HEK293 (cell line): ENCODE measurements around the gene MED16.

Experiments used
- CTCF ChIA-PET: fragments of 350-600 bp; formaldehyde crosslinking; extraction: SDS; loops from one replicate; lab custom pipeline; 2021; ENCODE audit warnings: antibody characterized with exemption; lab: Yijun Ruan, JAX
- POLR2A ChIA-PET: fragments of 300-600 bp; formaldehyde crosslinking; extraction: SDS; loops from one replicate; lab custom pipeline; 2020; ENCODE audit warnings: antibody characterized with exemption, inconsistent platforms; lab: Yijun Ruan, JAX
- H3K27ac ChIP-seq: fragments of 200-500 bp; sonication (Bioruptor generic); 2 replicates; pipeline ENCODE4 v1.5.1; 2014; ENCODE audit warnings: low read depth, low read length, control low read depth, inconsistent platforms; ENCODE audit errors: extremely low read depth
- H3K36me3 ChIP-seq, 2 experiments: fragments of 200-500 bp in 1 of 2; sonication (Bioruptor generic) in 1 of 2; 1 replicate in 1 of 2; 2 replicates in 1 of 2; pipeline ENCODE4 v1.5.1; 2014 to 2017; ENCODE audit warnings: inconsistent platforms in 2 of 2, low read length in 2 of 2; ENCODE audit not compliant: control insufficient read depth in 2 of 2, insufficient read depth in 1 of 2
- H3K4me1 ChIP-seq: fragments of 200-500 bp; sonication (Bioruptor generic); 2 replicates; pipeline ENCODE4 v1.5.1; 2014; ENCODE audit warnings: mild to moderate bottlenecking, low read length, inconsistent platforms; ENCODE audit not compliant: control insufficient read depth, insufficient read depth
- H3K4me3 ChIP-seq: 2 replicates; pipeline ENCODE4 v1.5.1; 2011; ENCODE audit warnings: low read depth, mild to moderate bottlenecking, control low read depth, low read length, moderate library complexity
- H3K9me3 ChIP-seq: fragments of 200-500 bp; sonication (Bioruptor generic); 2 replicates; pipeline ENCODE4 v1.5.1; 2014; ENCODE audit warnings: low read depth, low read length, inconsistent platforms; ENCODE audit not compliant: control insufficient read depth, insufficient read depth
- KLF1 ChIP-seq: fragments of 450-650 bp; formaldehyde crosslinking; IDR thresholded peaks from 2 replicates; pipeline ENCODE4 v1.5.1; 2016; ENCODE audit warnings: missing biosample characterization, missing genetic modification characterization
- MZF1 ChIP-seq: fragments of 450-650 bp; formaldehyde crosslinking; IDR thresholded peaks from 2 replicates; pipeline ENCODE4 v1.5.1; 2017; ENCODE audit warnings: missing biosample characterization, missing genetic modification characterization, borderline replicate concordance
- SP3 ChIP-seq: fragments of 450-650 bp; formaldehyde crosslinking; IDR thresholded peaks from 2 replicates; pipeline ENCODE4 v1.5.1; 2016; ENCODE audit warnings: missing biosample characterization, missing genetic modification characterization
- ZBTB8A ChIP-seq: fragments of 450-650 bp; formaldehyde crosslinking; IDR thresholded peaks from 2 replicates; pipeline ENCODE4 v1.5.1; 2016; ENCODE audit warnings: missing biosample characterization, missing genetic modification characterization
- ZFP3 ChIP-seq: fragments of 450-650 bp; formaldehyde crosslinking; IDR thresholded peaks from 2 replicates; pipeline ENCODE4 v1.5.1; 2016; ENCODE audit warnings: low read depth, missing biosample characterization, missing genetic modification characterization
- ZIC2 ChIP-seq: fragments of 450-650 bp; formaldehyde crosslinking; IDR thresholded peaks from 2 replicates; pipeline ENCODE4 v1.5.1; 2016; ENCODE audit warnings: missing biosample characterization, missing genetic modification characterization
- ZNF10 ChIP-seq: fragments of 450-650 bp; formaldehyde crosslinking; IDR thresholded peaks from 2 replicates; pipeline ENCODE4 v1.5.1; 2017; ENCODE audit warnings: missing biosample characterization, missing genetic modification characterization
- ZNF155 ChIP-seq: fragments of 450-650 bp; formaldehyde crosslinking; IDR thresholded peaks from 2 replicates; pipeline ENCODE4 v1.5.1; 2016; ENCODE audit warnings: missing biosample characterization, missing genetic modification characterization
- ZNF184 ChIP-seq: fragments of 450-650 bp; IDR thresholded peaks from 2 replicates; pipeline ENCODE4 v1.5.1; 2018; ENCODE audit warnings: missing biosample characterization, mild to moderate bottlenecking, missing genetic modification characterization
- ZNF223 ChIP-seq: fragments of 450-650 bp; formaldehyde crosslinking; IDR thresholded peaks from 2 replicates; pipeline ENCODE4 v1.5.1; 2016; ENCODE audit warnings: missing biosample characterization, missing genetic modification characterization
- ZNF248 ChIP-seq: fragments of 450-650 bp; formaldehyde crosslinking; IDR thresholded peaks from 2 replicates; pipeline ENCODE4 v1.5.1; 2017; ENCODE audit warnings: missing biosample characterization, missing genetic modification characterization
- ZNF324 ChIP-seq: fragments of 450-650 bp; formaldehyde crosslinking; IDR thresholded peaks from 2 replicates; pipeline ENCODE4 v1.5.1; 2016; ENCODE audit warnings: missing biosample characterization, missing genetic modification characterization
- ZNF354C ChIP-seq: fragments of 450-650 bp; formaldehyde crosslinking; IDR thresholded peaks from 2 replicates; pipeline ENCODE4 v1.5.1; 2016; ENCODE audit warnings: missing biosample characterization, missing genetic modification characterization, low read depth, borderline replicate concordance
- ZNF423 ChIP-seq: fragments of 450-650 bp; formaldehyde crosslinking; IDR thresholded peaks from 2 replicates; pipeline ENCODE4 v1.5.1; 2016; ENCODE audit warnings: missing biosample characterization, missing genetic modification characterization
- ZNF48 ChIP-seq: fragments of 450-650 bp; formaldehyde crosslinking; IDR thresholded peaks from 2 replicates; pipeline ENCODE4 v1.5.1; 2016; ENCODE audit warnings: missing biosample characterization, missing genetic modification characterization
- ZNF561 ChIP-seq: fragments of 450-650 bp; IDR thresholded peaks from 2 replicates; pipeline ENCODE4 v1.5.1; 2018; ENCODE audit warnings: missing biosample characterization, missing genetic modification characterization, borderline replicate concordance
- ZNF571 ChIP-seq: fragments of 450-650 bp; formaldehyde crosslinking; IDR thresholded peaks from 2 replicates; pipeline ENCODE4 v1.5.0; 2017; ENCODE audit warnings: missing biosample characterization, missing genetic modification characterization
- ZNF600 ChIP-seq: fragments of 450-650 bp; formaldehyde crosslinking; IDR thresholded peaks from 2 replicates; pipeline ENCODE4 v1.5.1; 2016; ENCODE audit warnings: missing biosample characterization, missing genetic modification characterization
- ZNF624 ChIP-seq: fragments of 450-650 bp; formaldehyde crosslinking; IDR thresholded peaks from 2 replicates; pipeline ENCODE4 v1.5.1; 2017; ENCODE audit warnings: missing biosample characterization, missing genetic modification characterization
- ZNF629 ChIP-seq: fragments of 450-650 bp; formaldehyde crosslinking; IDR thresholded peaks from 2 replicates; pipeline ENCODE4 v1.5.1; 2017; ENCODE audit warnings: missing biosample characterization, missing genetic modification characterization
- ZXDB ChIP-seq: fragments of 450-650 bp; formaldehyde crosslinking; IDR thresholded peaks from 2 replicates; pipeline ENCODE4 v1.5.1; 2016; ENCODE audit warnings: missing biosample characterization, missing genetic modification characterization
- TF ChIP-seq, protein P1 (sequence below): fragments of 450-650 bp; formaldehyde crosslinking; IDR thresholded peaks from 2 replicates; pipeline ENCODE4 v1.5.1; 2017; ENCODE audit warnings: missing biosample characterization, missing genetic modification characterization
- TF ChIP-seq, protein P2 (sequence below): fragments of 450-650 bp; formaldehyde crosslinking; IDR thresholded peaks from 2 replicates; pipeline ENCODE4 v1.5.1; 2016; ENCODE audit warnings: missing biosample characterization, missing genetic modification characterization, low read depth
- TF ChIP-seq, protein P3 (sequence below): fragments of 450-650 bp; formaldehyde crosslinking; IDR thresholded peaks from 2 replicates; pipeline ENCODE4 v1.5.1; 2016; ENCODE audit warnings: missing biosample characterization, missing genetic modification characterization
- TF ChIP-seq, protein P4 (sequence below): fragments of 450-650 bp; formaldehyde crosslinking; IDR thresholded peaks from 2 replicates; pipeline ENCODE4 v1.5.1; 2017; ENCODE audit warnings: missing biosample characterization, missing genetic modification characterization
- TF ChIP-seq, protein P5 (sequence below): fragments of 450-650 bp; formaldehyde crosslinking; IDR thresholded peaks from 2 replicates; pipeline ENCODE4 v1.5.1; 2016; ENCODE audit warnings: missing biosample characterization, missing genetic modification characterization
- TF ChIP-seq, protein P6 (sequence below): fragments of 450-650 bp; formaldehyde crosslinking; IDR thresholded peaks from 2 replicates; pipeline ENCODE4 v1.5.1; 2016; ENCODE audit warnings: missing biosample characterization, missing genetic modification characterization

MED16 gene

DNA sequence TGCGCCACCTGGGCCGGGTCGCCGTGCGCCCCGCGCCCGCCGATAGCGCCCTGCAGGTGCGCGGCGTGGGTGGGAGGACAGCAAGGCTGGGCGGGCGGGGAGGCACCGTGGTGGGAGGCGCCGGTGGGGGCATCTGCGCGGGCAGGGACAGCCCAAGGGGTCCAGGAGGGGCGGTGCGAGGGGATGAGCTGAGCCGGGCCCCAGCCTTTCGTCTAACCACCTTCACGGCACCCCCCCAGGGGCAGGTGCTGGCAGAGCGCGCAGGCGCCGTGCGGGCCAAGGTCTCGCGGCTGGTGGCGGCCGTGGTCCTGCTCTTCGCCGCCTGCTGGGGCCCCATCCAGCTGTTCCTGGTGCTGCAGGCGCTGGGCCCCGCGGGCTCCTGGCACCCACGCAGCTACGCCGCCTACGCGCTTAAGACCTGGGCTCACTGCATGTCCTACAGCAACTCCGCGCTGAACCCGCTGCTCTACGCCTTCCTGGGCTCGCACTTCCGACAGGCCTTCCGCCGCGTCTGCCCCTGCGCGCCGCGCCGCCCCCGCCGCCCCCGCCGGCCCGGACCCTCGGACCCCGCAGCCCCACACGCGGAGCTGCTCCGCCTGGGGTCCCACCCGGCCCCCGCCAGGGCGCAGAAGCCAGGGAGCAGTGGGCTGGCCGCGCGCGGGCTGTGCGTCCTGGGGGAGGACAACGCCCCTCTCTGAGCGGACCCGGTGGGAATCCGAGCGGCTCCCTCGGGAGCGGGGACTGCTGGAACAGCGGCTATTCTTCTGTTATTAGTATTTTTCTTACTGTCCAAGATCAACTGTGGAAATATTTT is 27.3 kb upstream of the MED16 start (continued):
- no peak for TF ChIP-seq KLF1 (tag by site-specific recombination)
- TF ChIP-seq, protein P1, sequence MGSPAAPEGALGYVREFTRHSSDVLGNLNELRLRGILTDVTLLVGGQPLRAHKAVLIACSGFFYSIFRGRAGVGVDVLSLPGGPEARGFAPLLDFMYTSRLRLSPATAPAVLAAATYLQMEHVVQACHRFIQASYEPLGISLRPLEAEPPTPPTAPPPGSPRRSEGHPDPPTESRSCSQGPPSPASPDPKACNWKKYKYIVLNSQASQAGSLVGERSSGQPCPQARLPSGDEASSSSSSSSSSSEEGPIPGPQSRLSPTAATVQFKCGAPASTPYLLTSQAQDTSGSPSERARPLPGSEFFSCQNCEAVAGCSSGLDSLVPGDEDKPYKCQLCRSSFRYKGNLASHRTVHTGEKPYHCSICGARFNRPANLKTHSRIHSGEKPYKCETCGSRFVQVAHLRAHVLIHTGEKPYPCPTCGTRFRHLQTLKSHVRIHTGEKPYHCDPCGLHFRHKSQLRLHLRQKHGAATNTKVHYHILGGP (tag by site-specific recombination), result no peak
- TF ChIP-seq ZNF571 (tag by site-specific recombination), result no peak
- no peak for TF ChIP-seq ZNF629 (tag by site-specific recombination)
- TF ChIP-seq ZNF10 (tag by site-specific recombination), result no peak
- TF ChIP-seq ZNF354C (tag by site-specific recombination), result no peak
- TF ChIP-seq, protein P2, sequence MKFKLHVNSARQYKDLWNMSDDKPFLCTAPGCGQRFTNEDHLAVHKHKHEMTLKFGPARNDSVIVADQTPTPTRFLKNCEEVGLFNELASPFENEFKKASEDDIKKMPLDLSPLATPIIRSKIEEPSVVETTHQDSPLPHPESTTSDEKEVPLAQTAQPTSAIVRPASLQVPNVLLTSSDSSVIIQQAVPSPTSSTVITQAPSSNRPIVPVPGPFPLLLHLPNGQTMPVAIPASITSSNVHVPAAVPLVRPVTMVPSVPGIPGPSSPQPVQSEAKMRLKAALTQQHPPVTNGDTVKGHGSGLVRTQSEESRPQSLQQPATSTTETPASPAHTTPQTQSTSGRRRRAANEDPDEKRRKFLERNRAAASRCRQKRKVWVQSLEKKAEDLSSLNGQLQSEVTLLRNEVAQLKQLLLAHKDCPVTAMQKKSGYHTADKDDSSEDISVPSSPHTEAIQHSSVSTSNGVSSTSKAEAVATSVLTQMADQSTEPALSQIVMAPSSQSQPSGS (tag by site-specific recombination), result no peak
- TF ChIP-seq ZNF248 (tag by site-specific recombination), result no peak
- TF ChIP-seq, protein P3, sequence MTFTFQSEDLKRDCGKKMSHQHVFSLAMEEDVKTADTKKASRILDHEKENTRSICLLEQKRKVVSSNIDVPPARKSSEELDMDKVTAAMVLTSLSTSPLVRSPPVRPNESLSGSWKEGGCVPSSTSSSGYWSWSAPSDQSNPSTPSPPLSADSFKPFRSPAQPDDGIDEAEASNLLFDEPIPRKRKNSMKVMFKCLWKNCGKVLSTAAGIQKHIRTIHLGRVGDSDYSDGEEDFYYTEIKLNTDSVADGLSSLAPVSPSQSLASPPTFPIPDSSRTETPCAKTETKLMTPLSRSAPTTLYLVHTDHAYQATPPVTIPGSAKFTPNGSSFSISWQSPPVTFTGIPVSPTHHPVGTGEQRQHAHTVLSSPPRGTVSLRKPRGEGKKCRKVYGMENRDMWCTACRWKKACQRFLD (tag by site-specific recombination), result no peak
- no peak for TF ChIP-seq ZNF324 (tag by site-specific recombination)
- TF ChIP-seq MZF1, result no peak
- TF ChIP-seq SP3, result peak; percentile 49
- no peak for TF ChIP-seq ZNF423 (tag by site-specific recombination)
- peak; percentile 74 for TF ChIP-seq ZIC2
- TF ChIP-seq ZBTB8A (tag by site-specific recombination), result peak; percentile 83
- TF ChIP-seq ZNF624 (tag by site-specific recombination), result no peak

DNA sequence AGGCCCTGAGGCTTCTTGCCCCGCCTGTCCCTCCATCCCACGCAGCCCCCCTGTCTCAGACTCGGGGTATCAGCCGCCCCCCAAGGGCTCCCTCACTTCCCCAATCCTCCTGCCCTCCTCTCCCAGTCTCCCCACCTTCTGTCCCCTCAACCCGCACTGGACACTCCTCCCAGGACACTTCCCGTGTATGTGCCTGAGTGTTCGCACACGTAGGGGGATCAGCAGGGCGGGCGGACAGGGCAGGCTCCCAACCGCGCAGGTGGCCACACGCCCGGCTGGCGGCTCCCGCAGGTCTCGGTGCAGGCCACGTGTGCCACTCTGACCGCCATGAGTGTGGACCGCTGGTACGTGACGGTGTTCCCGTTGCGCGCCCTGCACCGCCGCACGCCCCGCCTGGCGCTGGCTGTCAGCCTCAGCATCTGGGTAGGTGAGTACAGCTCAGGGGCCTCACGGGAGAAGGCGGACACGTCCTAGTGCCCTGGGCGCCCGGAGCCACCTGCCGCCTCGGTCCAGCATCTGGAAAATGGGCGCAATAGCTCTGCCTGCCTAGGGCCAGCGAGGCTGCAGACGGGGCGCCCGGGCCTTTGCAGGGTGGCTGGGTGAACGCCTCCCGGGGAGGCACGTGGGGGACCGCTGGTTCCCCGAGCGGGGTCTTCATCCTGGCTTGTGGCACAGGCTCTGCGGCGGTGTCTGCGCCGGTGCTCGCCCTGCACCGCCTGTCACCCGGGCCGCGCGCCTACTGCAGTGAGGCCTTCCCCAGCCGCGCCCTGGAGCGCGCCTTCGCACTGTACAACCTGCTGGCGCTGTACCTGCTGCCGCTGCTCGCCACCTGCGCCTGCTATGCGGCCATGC is 26.4 kb upstream of the MED16 start:
- ChIA-PET CTCF (interaction anchor here (0.6 to 5.8 kb wide), 4 partner anchors 55 to 320 kb away, joined by 3 to 116 read pairs (median 6); partner anchors contain the start of gene WDR18), POLR2A (interaction anchor here (0.7 kb wide), 1 partner anchor 102 kb away, joined by 4 read pairs; no protein-coding TSS in a partner anchor)
- H3K36me3 ChIP-seq, result no peaks in the 10 kb centered on the region
- no peak overlapping the region for H3K27ac ChIP-seq
- H3K4me1 ChIP-seq, result peaks cover 2% of the 10 kb centered on the region; the same call in 1 of the 2 replicates
- H3K9me3 ChIP-seq, result no peaks in the 10 kb centered on the region
- H3K4me3 ChIP-seq, result no peak overlapping the region
- TF ChIP-seq ZNF248 (tag by site-specific recombination) (no peak), ZNF600 (tag by site-specific recombination) (peak; percentile 26), ZFP3 (tag by site-specific recombination) (no peak), ZNF48 (tag by site-specific recombination) (no peak), ZNF624 (tag by site-specific recombination) (no peak), ZNF223 (no peak), ZNF155 (tag by site-specific recombination) (no peak), ZNF561 (no peak), ZNF184 (tag by site-specific recombination) (no peak), ZXDB (no peak; the same call in 1 of the 2 replicates)
- TF ChIP-seq, protein P4, sequence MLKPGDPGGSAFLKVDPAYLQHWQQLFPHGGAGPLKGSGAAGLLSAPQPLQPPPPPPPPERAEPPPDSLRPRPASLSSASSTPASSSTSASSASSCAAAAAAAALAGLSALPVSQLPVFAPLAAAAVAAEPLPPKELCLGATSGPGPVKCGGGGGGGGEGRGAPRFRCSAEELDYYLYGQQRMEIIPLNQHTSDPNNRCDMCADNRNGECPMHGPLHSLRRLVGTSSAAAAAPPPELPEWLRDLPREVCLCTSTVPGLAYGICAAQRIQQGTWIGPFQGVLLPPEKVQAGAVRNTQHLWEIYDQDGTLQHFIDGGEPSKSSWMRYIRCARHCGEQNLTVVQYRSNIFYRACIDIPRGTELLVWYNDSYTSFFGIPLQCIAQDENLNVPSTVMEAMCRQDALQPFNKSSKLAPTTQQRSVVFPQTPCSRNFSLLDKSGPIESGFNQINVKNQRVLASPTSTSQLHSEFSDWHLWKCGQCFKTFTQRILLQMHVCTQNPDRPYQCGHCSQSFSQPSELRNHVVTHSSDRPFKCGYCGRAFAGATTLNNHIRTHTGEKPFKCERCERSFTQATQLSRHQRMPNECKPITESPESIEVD (tag by site-specific recombination), result no peak
- TF ChIP-seq, protein P5, sequence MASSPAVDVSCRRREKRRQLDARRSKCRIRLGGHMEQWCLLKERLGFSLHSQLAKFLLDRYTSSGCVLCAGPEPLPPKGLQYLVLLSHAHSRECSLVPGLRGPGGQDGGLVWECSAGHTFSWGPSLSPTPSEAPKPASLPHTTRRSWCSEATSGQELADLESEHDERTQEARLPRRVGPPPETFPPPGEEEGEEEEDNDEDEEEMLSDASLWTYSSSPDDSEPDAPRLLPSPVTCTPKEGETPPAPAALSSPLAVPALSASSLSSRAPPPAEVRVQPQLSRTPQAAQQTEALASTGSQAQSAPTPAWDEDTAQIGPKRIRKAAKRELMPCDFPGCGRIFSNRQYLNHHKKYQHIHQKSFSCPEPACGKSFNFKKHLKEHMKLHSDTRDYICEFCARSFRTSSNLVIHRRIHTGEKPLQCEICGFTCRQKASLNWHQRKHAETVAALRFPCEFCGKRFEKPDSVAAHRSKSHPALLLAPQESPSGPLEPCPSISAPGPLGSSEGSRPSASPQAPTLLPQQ (tag by site-specific recombination), result no peak
- TF ChIP-seq, protein P6, sequence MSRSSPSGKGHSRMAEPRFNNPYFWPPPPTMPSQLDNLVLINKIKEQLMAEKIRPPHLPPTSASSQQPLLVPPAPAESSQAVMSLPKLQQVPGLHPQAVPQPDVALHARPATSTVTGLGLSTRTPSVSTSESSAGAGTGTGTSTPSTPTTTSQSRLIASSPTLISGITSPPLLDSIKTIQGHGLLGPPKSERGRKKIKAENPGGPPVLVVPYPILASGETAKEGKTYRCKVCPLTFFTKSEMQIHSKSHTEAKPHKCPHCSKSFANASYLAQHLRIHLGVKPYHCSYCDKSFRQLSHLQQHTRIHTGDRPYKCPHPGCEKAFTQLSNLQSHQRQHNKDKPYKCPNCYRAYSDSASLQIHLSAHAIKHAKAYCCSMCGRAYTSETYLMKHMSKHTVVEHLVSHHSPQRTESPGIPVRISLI (tag by site-specific recombination), result no peak
